Naive thymus-derived CD4-positive, alpha-beta T cell (primary cell): Measurements from ENCODE around the gene PLA2G3. TPM values are rescaled to one million over a fixed set of nuclear protein-coding genes. Genes with fewer than 3 reads are reported as not detected.

Experiments used
- ATAC-seq: fragments of 150-1000 bp; cut with Tn5 transposase; 2 replicates; pipeline ENCODE4 v1.10.0; 2021; ENCODE audit warnings: mild to moderate bottlenecking, moderate library complexity
- CTCF ChIA-PET: fragments of 350-600 bp; sonication (Branson Sonifier 250); formaldehyde crosslinking; loops from one replicate; lab custom pipeline; 2021; ENCODE audit warnings: antibody characterized with exemption; lab: Charles Lee
- POLR2A ChIA-PET: fragments of 350-600 bp; sonication (Branson Sonifier 250); formaldehyde crosslinking; loops from one replicate; lab custom pipeline; 2021; ENCODE audit warnings: antibody characterized with exemption, inconsistent platforms; lab: Charles Lee
- DNase-seq, 9 donors: peaks; one replicate each; pipeline versions ENCODE4 v3.0.0 to v3.0.0-alpha.2; 2020 to 2022; ENCODE audit warnings: mixed read lengths in 1 of 9
- H3K27ac ChIP-seq: one replicate; pipeline ENCODE4 v1.7.0; 2013; ENCODE audit warnings: mild to moderate bottlenecking, low read depth, low read length, moderate library complexity
- H3K27me3 ChIP-seq, 2 donors: one replicate each; pipeline ENCODE4 v1.7.0; 2013; ENCODE audit warnings: low read length in 2 of 2, mild to moderate bottlenecking in 2 of 2, moderate library complexity in 2 of 2; ENCODE audit not compliant: control insufficient read depth in 2 of 2, insufficient read depth in 2 of 2
- H3K36me3 ChIP-seq, 3 experiments: 1 replicate in 2 of 3; 2 replicates in 1 of 3; pipeline ENCODE4 v1.7.0; 2013; ENCODE audit warnings: low read length in 3 of 3, mild to moderate bottlenecking in 3 of 3, moderate library complexity in 1 of 3; ENCODE audit not compliant: insufficient read depth in 3 of 3, control insufficient read depth in 2 of 3
- H3K4me1 ChIP-seq, 2 donors: one replicate each; pipeline ENCODE4 v1.7.0; 2013; ENCODE audit warnings: low read length in 2 of 2, mild to moderate bottlenecking in 2 of 2, moderate library complexity in 1 of 2; ENCODE audit not compliant: control insufficient read depth in 2 of 2, insufficient read depth in 2 of 2
- H3K4me3 ChIP-seq: 2 replicates; pipeline ENCODE4 v1.7.0; 2013; ENCODE audit warnings: mild to moderate bottlenecking, low read length
- H3K9me3 ChIP-seq, 3 experiments: 1 replicate in 2 of 3; 2 replicates in 1 of 3; pipeline ENCODE4 v1.7.0; 2013; ENCODE audit warnings: low read length in 3 of 3; ENCODE audit not compliant: control insufficient read depth in 2 of 3
- H3K27ac Mint-ChIP-seq, 9 donors: one replicate each; pipeline ENCODE4 v1.8.0; 2020 to 2022; ENCODE audit warnings: mixed read lengths in 9 of 9, mild to moderate bottlenecking in 8 of 9, moderate library complexity in 5 of 9, inconsistent platforms in 2 of 9
- H3K27me3 Mint-ChIP-seq, 5 donors: one replicate each; pipeline ENCODE4 v1.8.0; 2021 to 2022; ENCODE audit warnings: mixed read lengths in 5 of 5, mild to moderate bottlenecking in 1 of 5
- H3K36me3 Mint-ChIP-seq, 5 donors: one replicate each; pipeline ENCODE4 v1.8.0; 2020 to 2022; ENCODE audit warnings: mixed read lengths in 5 of 5, mild to moderate bottlenecking in 3 of 5, inconsistent platforms in 1 of 5
- H3K4me1 Mint-ChIP-seq, 7 donors: one replicate each; pipeline ENCODE4 v1.8.0; 2020 to 2022; ENCODE audit warnings: mixed read lengths in 7 of 7, mild to moderate bottlenecking in 3 of 7, inconsistent platforms in 1 of 7
- H3K4me3 Mint-ChIP-seq, 10 donors: one replicate each; pipeline ENCODE4 v1.8.0; 2020 to 2022; ENCODE audit warnings: mild to moderate bottlenecking in 10 of 10, mixed read lengths in 10 of 10, moderate library complexity in 6 of 10, inconsistent platforms in 2 of 10
- H3K9me3 Mint-ChIP-seq, 11 donors: one replicate each; pipeline ENCODE4 v1.8.0; 2020 to 2022; ENCODE audit warnings: mixed read lengths in 11 of 11, mild to moderate bottlenecking in 4 of 11, inconsistent platforms in 1 of 11, moderate library complexity in 1 of 11
- intact Hi-C, 2 donors: fragments of 100-400 bp; cut with micrococcal nuclease; formaldehyde crosslinking; loops; one replicate each; pipeline ENCODE4 v1.15.1; 2023
- polyA plus RNA-seq, 2 donors: library from polyadenylated mRNA; unstranded; fragments of 300-500 nt; fragmentation: Illumina TruSeq; gene quantifications; one replicate each; pipeline ENCODE4 v1.2.3, GENCODE V29; 2021
- total RNA-seq, 6 experiments: library from RNA in 5 of 6; stranded (reverse) in 5 of 6; gene quantifications; 1 replicate in 5 of 6; 2 replicates in 1 of 6; pipeline ENCODE4 v1.2.3 and lab custom pipeline; 2021 to 2026

PLA2G3 gene
- total and polyA plus RNA-seq, 7 experiments from 2014 or later: not detected

DNA sequence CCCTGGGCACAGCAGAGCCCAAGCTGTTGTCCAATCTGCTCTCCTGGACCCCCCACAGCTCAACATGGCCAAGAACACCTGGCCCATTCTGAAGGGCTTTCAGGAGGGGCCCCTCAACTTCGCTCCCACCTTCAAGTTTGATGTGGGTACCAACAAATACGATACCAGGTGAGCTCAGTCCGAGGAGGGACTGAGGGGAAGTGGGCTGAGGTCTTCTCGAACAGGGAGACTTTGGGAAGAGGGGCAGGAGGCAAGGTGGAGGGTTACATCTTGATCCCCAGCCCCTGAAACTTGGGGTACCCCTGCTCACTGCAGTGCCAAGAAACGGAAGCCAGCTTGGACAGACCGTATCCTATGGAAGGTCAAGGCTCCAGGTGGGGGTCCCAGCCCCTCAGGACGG lies 12.2 kb downstream of the PLA2G3 start:
- peaks cover 0 to 5% (median 0%) of the 10 kb centered on the region in 5 donors for H3K27me3 Mint-ChIP-seq
- no peaks in the 10 kb centered on the region for H3K36me3 ChIP-seq

DNA sequence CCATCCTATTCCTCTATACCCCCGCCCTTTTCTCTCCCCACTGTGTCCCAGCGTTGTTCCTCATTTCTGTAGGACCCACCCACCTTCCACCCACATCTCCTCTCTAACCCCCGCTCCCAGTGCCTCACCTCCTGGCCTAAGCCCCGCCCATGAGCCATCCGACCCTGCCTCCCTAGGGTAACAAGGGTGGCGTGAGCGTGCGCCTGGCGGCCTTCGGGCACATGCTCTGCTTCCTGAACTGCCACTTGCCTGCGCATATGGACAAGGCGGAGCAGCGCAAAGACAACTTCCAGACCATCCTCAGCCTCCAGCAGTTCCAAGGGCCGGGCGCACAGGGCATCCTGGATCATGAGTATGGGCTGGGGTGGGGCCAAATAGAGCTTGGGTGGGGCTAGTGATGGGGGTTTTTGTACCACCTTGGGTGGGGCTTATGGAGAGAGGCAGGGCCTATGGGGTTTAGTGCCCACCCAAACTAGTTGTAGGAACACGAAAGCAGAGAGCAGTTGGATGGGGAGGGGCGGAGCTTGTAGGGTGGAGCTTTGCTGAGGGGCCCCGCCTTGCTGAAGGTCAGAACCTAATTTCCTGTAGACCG lies 13.0 kb downstream of the PLA2G3 start:
- peaks cover 0 to 1% (median 0%) of the 10 kb centered on the region in 11 donors for H3K9me3 Mint-ChIP-seq
- H3K4me3 Mint-ChIP-seq: no peak overlapping the region
- no peaks in the 10 kb centered on the region for H3K9me3 ChIP-seq
- no peak overlapping the region for H3K27ac Mint-ChIP-seq
- ChIA-PET CTCF (no interaction called here), POLR2A (interaction anchor here (0.6 kb wide), 1 partner anchor 53 kb away, joined by 3 read pairs; no protein-coding TSS in a partner anchor)
- ATAC-seq (peak; percentile 10), DNase-seq (no peak)
- H3K27me3 ChIP-seq: no peaks in the 10 kb centered on the region
- H3K27me3 Mint-ChIP-seq: peaks cover 0 to 5% (median 0%) of the 10 kb centered on the region in 5 donors
- H3K36me3 Mint-ChIP-seq: no peaks in the 10 kb centered on the region
- H3K4me1 Mint-ChIP-seq: peaks cover 0 to 4% (median 0%) of the 10 kb centered on the region in 7 donors
- no peak overlapping the region for H3K27ac ChIP-seq
- H3K4me1 ChIP-seq: no peaks in the 10 kb centered on the region
- H3K4me3 ChIP-seq: no peak overlapping the region
- no peaks in the 10 kb centered on the region for H3K36me3 ChIP-seq
- intact Hi-C loops: no loop called here

More for the DNA sequence above, 12.2 kb downstream of the PLA2G3 start:
- POLR2A ChIA-PET: no interaction called here
- ATAC-seq (no peak), DNase-seq (no peak)
- Histone ChIP-seq H3K4me3 (no peak overlapping the region), H3K27me3 (no peaks in the 10 kb centered on the region), H3K9me3 (no peaks in the 10 kb centered on the region), H3K4me1 (no peaks in the 10 kb centered on the region), H3K27ac (no peak overlapping the region)
- Mint-ChIP-seq H3K4me3 (no peak overlapping the region), H3K36me3 (no peaks in the 10 kb centered on the region), H3K9me3 (peaks cover 0 to 1% (median 0%) of the 10 kb centered on the region in 11 donors), H3K4me1 (peaks cover 0 to 4% (median 0%) of the 10 kb centered on the region in 7 donors), H3K27ac (no peak overlapping the region)
- intact Hi-C loops: no loop called here
- CTCF ChIA-PET: interaction anchor here (0.6 kb wide), 1 partner anchor 348 kb away, joined by 3 read pairs; no protein-coding TSS in a partner anchor

DNA sequence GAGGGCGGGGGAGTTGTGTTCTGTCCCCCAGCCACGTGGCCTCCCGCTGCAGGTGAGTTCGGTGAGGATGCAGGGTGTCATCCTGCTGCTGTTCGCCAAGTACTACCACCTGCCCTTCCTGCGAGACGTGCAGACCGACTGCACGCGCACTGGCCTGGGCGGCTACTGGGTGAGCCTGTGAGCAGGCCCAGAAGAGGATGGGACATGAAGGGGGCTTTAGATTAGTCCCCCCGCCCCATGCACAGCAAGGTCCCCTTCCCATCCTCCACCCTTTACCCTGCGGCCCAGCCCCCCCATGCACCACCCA lies 13.5 kb downstream of the PLA2G3 start:
- Mint-ChIP-seq H3K4me1 (peaks cover 0 to 4% (median 0%) of the 10 kb centered on the region in 7 donors), H3K9me3 (peaks cover 0 to 1% (median 0%) of the 10 kb centered on the region in 11 donors), H3K36me3 (no peaks in the 10 kb centered on the region), H3K27me3 (peaks cover 0 to 5% (median 0%) of the 10 kb centered on the region in 5 donors), H3K27ac (no peak overlapping the region), H3K4me3 (no peak overlapping the region)
- Histone ChIP-seq H3K4me3 (no peak overlapping the region), H3K27ac (no peak overlapping the region), H3K36me3 (no peaks in the 10 kb centered on the region), H3K4me1 (no peaks in the 10 kb centered on the region), H3K9me3 (no peaks in the 10 kb centered on the region), H3K27me3 (no peaks in the 10 kb centered on the region)
- ChIA-PET CTCF (no interaction called here), POLR2A (no interaction called here)
- no peak for ATAC-seq
- intact Hi-C loops: no loop called here
- no peak for DNase-seq

DNA sequence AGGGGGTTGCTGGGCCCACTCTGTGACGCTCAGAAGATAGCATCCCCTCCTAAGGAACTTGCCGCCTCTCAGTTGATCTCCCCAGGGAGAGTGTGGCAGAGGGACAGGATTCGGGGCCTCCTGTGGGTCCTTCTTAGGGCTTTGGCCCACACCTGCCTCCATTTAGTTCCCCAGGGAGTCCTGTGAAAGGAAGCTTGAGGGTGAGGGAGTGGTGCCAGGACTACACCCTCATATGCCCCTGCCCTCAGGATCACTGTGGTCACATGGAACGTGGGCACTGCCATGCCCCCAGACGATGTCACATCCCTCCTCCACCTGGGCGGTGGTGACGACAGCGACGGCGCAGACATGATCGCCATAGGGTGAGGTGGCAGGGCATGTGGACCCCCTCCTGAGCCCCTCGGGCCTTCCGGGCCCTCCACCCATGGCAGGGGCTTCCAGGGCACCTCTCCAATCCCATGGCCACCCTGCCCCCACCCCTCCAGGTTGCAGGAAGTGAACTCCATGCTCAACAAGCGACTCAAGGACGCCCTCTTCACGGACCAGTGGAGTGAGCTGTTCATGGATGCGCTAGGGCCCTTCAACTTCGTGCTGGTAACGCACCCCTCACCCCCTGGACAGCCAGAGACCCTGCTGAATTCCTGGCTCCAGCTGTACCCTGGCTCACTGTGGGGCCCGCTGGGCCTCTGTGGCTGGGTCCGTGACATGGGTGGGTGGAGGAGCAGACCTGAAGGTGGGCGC lies 14.0 kb downstream of the PLA2G3 start:
- Mint-ChIP-seq H3K9me3 (peaks cover 0 to 1% (median 0%) of the 10 kb centered on the region in 11 donors), H3K36me3 (no peaks in the 10 kb centered on the region), H3K27me3 (peaks cover 0 to 5% (median 0%) of the 10 kb centered on the region in 5 donors), H3K4me1 (peaks cover 0 to 4% (median 0%) of the 10 kb centered on the region in 7 donors), H3K27ac (no peak overlapping the region), H3K4me3 (no peak overlapping the region)
- Histone ChIP-seq H3K4me3 (no peak overlapping the region), H3K36me3 (no peaks in the 10 kb centered on the region), H3K9me3 (no peaks in the 10 kb centered on the region), H3K27me3 (no peaks in the 10 kb centered on the region), H3K27ac (no peak overlapping the region), H3K4me1 (no peaks in the 10 kb centered on the region)
- ChIA-PET POLR2A (no interaction called here), CTCF (no interaction called here)
- no peak for DNase-seq
- intact Hi-C loops: no loop called here
- no peak for ATAC-seq

DNA sequence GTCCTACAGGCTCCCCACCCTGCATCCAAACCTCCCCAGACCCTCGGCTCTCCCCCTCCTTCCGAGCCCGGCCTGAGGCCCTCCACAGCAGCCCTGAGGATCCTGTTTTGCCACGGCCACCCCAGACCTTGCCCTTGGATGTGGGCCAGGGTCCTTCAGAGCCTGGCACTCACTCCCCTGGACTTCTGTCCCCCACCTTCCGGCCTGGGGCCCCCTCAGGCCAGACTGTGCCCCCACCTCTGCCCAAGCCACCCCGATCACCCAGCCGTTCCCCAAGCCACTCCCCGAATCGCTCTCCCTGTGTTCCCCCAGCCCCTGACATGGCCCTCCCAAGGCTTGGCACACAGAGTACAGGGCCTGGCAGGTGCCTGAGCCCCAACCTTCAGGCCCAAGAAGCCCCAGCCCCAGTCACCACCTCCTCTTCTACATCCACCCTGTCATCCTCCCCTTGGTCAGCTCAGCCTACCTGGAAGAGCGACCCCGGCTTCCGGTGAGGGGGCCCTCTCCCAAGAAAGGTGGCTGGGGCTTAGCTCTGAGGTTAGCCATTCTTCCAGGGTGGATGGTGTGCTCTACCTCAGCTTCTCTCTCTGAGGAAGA lies 14.7 kb downstream of the PLA2G3 start:
- ATAC-seq (no peak), DNase-seq (no peak)
- CTCF ChIA-PET: interaction anchor here (1.1 kb wide), 1 partner anchor 18 kb away, joined by 3 read pairs; the partner anchor contains the start of gene SELENOM
- no peaks in the 10 kb centered on the region for H3K36me3 ChIP-seq
- Mint-ChIP-seq H3K27ac (no peak overlapping the region), H3K9me3 (peaks cover 0 to 1% (median 0%) of the 10 kb centered on the region in 11 donors), H3K4me1 (peaks cover 0 to 4% (median 0%) of the 10 kb centered on the region in 7 donors), H3K27me3 (peaks cover 0 to 5% (median 0%) of the 10 kb centered on the region in 5 donors), H3K4me3 (no peak overlapping the region), H3K36me3 (no peaks in the 10 kb centered on the region)
- H3K27me3 ChIP-seq: no peaks in the 10 kb centered on the region
- no peaks in the 10 kb centered on the region for H3K9me3 ChIP-seq
- no peak overlapping the region for H3K4me3 ChIP-seq
- intact Hi-C loops: no loop called here
- POLR2A ChIA-PET: no interaction called here
- no peaks in the 10 kb centered on the region for H3K4me1 ChIP-seq
- H3K27ac ChIP-seq: no peak overlapping the region

DNA sequence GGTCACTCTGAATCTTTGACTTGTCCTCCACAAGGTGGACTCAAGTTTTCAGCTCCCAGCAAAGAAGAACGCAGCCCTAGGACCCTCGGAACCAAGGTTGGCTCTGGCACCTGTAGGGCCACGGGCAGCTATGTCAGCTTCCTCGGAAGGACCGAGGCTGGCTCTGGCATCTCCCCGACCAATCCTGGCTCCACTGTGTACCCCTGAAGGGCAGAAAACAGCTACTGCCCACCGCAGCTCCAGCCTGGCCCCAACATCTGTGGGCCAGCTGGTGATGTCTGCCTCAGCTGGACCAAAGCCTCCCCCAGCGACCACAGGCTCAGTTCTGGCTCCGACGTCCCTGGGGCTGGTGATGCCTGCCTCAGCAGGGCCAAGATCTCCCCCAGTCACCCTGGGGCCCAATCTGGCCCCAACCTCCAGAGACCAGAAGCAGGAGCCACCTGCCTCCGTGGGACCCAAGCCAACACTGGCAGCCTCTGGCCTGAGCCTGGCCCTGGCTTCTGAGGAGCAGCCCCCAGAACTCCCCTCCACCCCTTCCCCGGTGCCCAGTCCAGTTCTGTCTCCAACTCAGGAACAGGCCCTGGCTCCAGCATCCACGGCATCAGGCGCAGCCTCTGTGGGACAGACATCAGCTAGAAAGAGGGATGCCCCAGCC lies 15.4 kb downstream of the PLA2G3 start:
- POLR2A ChIA-PET: no interaction called here
- peaks cover 0 to 1% (median 0%) of the 10 kb centered on the region in 11 donors for H3K9me3 Mint-ChIP-seq
- no peaks in the 10 kb centered on the region for H3K9me3 ChIP-seq
- H3K27me3 Mint-ChIP-seq: peaks cover 0 to 5% (median 0%) of the 10 kb centered on the region in 5 donors
- CTCF ChIA-PET: interaction anchor here (1.1 kb wide), 1 partner anchor 17 kb away, joined by 3 read pairs; the partner anchor contains the start of gene SELENOM
- H3K4me3 Mint-ChIP-seq: no peak overlapping the region
- intact Hi-C loops: no loop called here
- no peaks in the 10 kb centered on the region for H3K36me3 Mint-ChIP-seq
- no peaks in the 10 kb centered on the region for H3K27me3 ChIP-seq
- no peak overlapping the region for H3K4me3 ChIP-seq
- no peak for DNase-seq
- no peaks in the 10 kb centered on the region for H3K4me1 ChIP-seq
- no peak for ATAC-seq
- no peak overlapping the region for H3K27ac ChIP-seq
- no peak overlapping the region for H3K27ac Mint-ChIP-seq
- no peaks in the 10 kb centered on the region for H3K36me3 ChIP-seq
- peaks cover 0 to 4% (median 0%) of the 10 kb centered on the region in 7 donors for H3K4me1 Mint-ChIP-seq
